Nephron (organoid): ENCODE results near the gene C4orf46.

ENCODE experiments used
- H3K27ac Mint-ChIP-seq, 3 experiments: 2 replicates each; pipeline ENCODE4 v1.8.0; 2020; ENCODE audit warnings: mixed read lengths in 3 of 3, mild to moderate bottlenecking in 2 of 3, moderate library complexity in 1 of 3
- H3K27me3 Mint-ChIP-seq: 2 replicates; pipeline ENCODE4 v1.8.0; 2021; ENCODE audit warnings: low read depth, mild to moderate bottlenecking, moderate library complexity, mixed read lengths
- H3K36me3 Mint-ChIP-seq: 2 replicates; pipeline ENCODE4 v1.8.0; 2020; ENCODE audit warnings: low read depth, mixed read lengths
- H3K4me1 Mint-ChIP-seq: 2 replicates; pipeline ENCODE4 v1.8.0; 2020; ENCODE audit warnings: mixed read lengths
- H3K4me3 Mint-ChIP-seq, 3 experiments: 2 replicates each; pipeline ENCODE4 v1.8.0; 2020; ENCODE audit warnings: mild to moderate bottlenecking in 3 of 3, mixed read lengths in 3 of 3, moderate library complexity in 2 of 3
- H3K9me3 Mint-ChIP-seq: 2 replicates; pipeline ENCODE4 v1.8.0; 2020; ENCODE audit warnings: mixed read lengths
- CTCF ChIP-seq, 3 experiments: fragments of 200-600 bp; sonication (generic); IDR thresholded peaks; one replicate each; pipeline ENCODE4 v1.5.0; 2021; ENCODE audit warnings: antibody characterized with exemption in 3 of 3; ENCODE audit not compliant: unreplicated experiment in 3 of 3

C4orf46 gene

GRCh38 chr4:158622251-158622650 lies 49.4 kb downstream of the C4orf46 start:
- no peaks in the 10 kb centered on the region for H3K9me3 Mint-ChIP-seq
- no peaks in the 10 kb centered on the region for H3K27me3 Mint-ChIP-seq
- no peaks in the 10 kb centered on the region for H3K4me1 Mint-ChIP-seq
- no peaks in the 10 kb centered on the region for H3K36me3 Mint-ChIP-seq
- H3K4me3 Mint-ChIP-seq = no peak overlapping the region
- H3K27ac Mint-ChIP-seq = no peak overlapping the region
- TF ChIP-seq CTCF (IDR thresholded peaks at IDR 0.05; ENCODE audit: unreplicated experiment in 3 of 3) = no peak

GRCh38 chr4:158621729-158622128 lies 50.0 kb downstream of the C4orf46 start:
- TF ChIP-seq CTCF (IDR thresholded peaks at IDR 0.05; ENCODE audit: unreplicated experiment in 3 of 3) = no peak
- Mint-ChIP-seq H3K4me1 (no peaks in the 10 kb centered on the region), H3K27ac (no peak overlapping the region), H3K9me3 (no peaks in the 10 kb centered on the region), H3K36me3 (no peaks in the 10 kb centered on the region), H3K4me3 (no peak overlapping the region), H3K27me3 (no peaks in the 10 kb centered on the region)

DNA sequence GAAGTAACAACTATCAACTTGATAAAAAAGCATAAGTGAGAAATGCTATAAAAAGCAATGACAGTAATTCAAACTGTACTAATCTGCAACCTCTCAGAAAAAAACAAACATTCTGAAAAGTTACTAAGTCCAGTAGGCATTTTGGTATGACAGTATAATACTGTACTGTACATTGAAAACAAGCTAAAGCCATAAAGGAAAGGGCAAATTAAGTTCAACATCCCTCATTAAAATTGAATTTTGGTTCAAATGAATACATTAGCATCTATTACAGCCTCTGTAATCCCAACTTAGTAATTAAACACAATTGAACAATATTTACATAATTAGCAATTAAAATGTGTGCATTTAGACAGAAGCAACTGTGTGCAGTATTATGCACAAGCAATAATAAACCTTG lies 53.7 kb downstream of the C4orf46 start:
- no peak overlapping the region for H3K27ac Mint-ChIP-seq
- H3K9me3 Mint-ChIP-seq = peaks cover 7% of the 10 kb centered on the region
- no peaks in the 10 kb centered on the region for H3K36me3 Mint-ChIP-seq
- H3K27me3 Mint-ChIP-seq = no peaks in the 10 kb centered on the region
- no peak for TF ChIP-seq CTCF (IDR thresholded peaks at IDR 0.05; ENCODE audit: unreplicated experiment in 3 of 3)
- H3K4me1 Mint-ChIP-seq = no peaks in the 10 kb centered on the region
- no peak overlapping the region for H3K4me3 Mint-ChIP-seq
